ENCODE measurements around the gene BICD1. TPM values are rescaled to one million over a fixed set of nuclear protein-coding genes. Genes with fewer than 3 reads are reported as not detected.

Gene BICD1
- total and polyA plus RNA-seq, 9 donors, result 19.4 to 75.5 (median 60.2) TPM

- Histone ChIP-seq H3K9me3 (no peaks in the 10 kb centered on the region), H3K27ac (no peak overlapping the region), H3K27me3 (no peaks in the 10 kb centered on the region), H3K4me1 (ENCODE audit: insufficient read depth) (no peaks in the 10 kb centered on the region), H3K36me3 (no peaks in the 10 kb centered on the region), H3K4me3 (no peak overlapping the region)
- intact Hi-C loops (cut with DNase I), result no loop called here
- WGBS, 3 donors, result 72 to 78% (median 75%) methylated on average over 9 of the region's 9 CpGs
- DNase-seq, result no peak
- TF ChIP-seq POLR2A (IDR thresholded peaks at IDR 0.05), result no peak
- TF ChIP-seq EP300 (IDR thresholded peaks at IDR 0.05), result no peak
- no peak for TF ChIP-seq CTCF (IDR thresholded peaks at IDR 0.05)
Measured at GRCh38 chr12:32084017-32084688, 22.5 kb upstream of the BICD1 start.

- intact Hi-C loops (cut with DNase I), result no loop called here
- TF ChIP-seq POLR2A (IDR thresholded peaks at IDR 0.05), result no peak
- H3K36me3 ChIP-seq, result no peaks in the 10 kb centered on the region
- no peaks in the 10 kb centered on the region for H3K9me3 ChIP-seq
- DNase-seq, result no peak
- no peaks in the 10 kb centered on the region for H3K4me1 ChIP-seq (ENCODE audit: insufficient read depth)
- WGBS, 3 donors, result 96 to 99% (median 96%) methylated on average over 3 of the region's 3 CpGs
- H3K4me3 ChIP-seq, result no peak overlapping the region
- H3K27ac ChIP-seq, result no peak overlapping the region
- H3K27me3 ChIP-seq, result no peaks in the 10 kb centered on the region
Measured at GRCh38 chr12:32084753-32085152, 21.9 kb upstream of the BICD1 start.

- TF ChIP-seq EP300 (IDR thresholded peaks at IDR 0.05), result no peak
- no peaks in the 10 kb centered on the region for H3K4me1 ChIP-seq (ENCODE audit: insufficient read depth)
- no peak for DNase-seq
- 57 to 95% (median 84%) methylated on average over 5 of the region's 5 CpGs for WGBS, 3 donors
- no peak overlapping the region for H3K4me3 ChIP-seq
- H3K9me3 ChIP-seq, result no peaks in the 10 kb centered on the region
- H3K36me3 ChIP-seq, result no peaks in the 10 kb centered on the region
- H3K27me3 ChIP-seq, result no peaks in the 10 kb centered on the region
- no peak overlapping the region for H3K27ac ChIP-seq
- intact Hi-C loops (cut with DNase I), result no loop called here
Measured at GRCh38 chr12:32087306-32087705, 19.3 kb upstream of the BICD1 start.

GRCh38 chr12:32089156-32089555 lies 17.5 kb upstream of the BICD1 start:
- TF ChIP-seq CTCF (IDR thresholded peaks at IDR 0.05), result no peak
- TF ChIP-seq EP300 (IDR thresholded peaks at IDR 0.05), result no peak
- TF ChIP-seq POLR2A (IDR thresholded peaks at IDR 0.05), result no peak
- intact Hi-C loops (cut with DNase I), result loop anchor here in 1 of 4 donors (2.0 kb wide), 1 partner anchor 46 kb away; no protein-coding TSS in a partner anchor
- no peaks in the 10 kb centered on the region for H3K36me3 ChIP-seq
- no peak overlapping the region for H3K27ac ChIP-seq
- no peak for DNase-seq
- H3K27me3 ChIP-seq, result no peaks in the 10 kb centered on the region
- H3K4me1 ChIP-seq (ENCODE audit: insufficient read depth), result no peaks in the 10 kb centered on the region
- 75 to 88% (median 80%) methylated on average over 5 of the region's 5 CpGs for WGBS, 3 donors
- no peaks in the 10 kb centered on the region for H3K9me3 ChIP-seq
- H3K4me3 ChIP-seq, result no peak overlapping the region

- WGBS, 3 donors, result 93 to 95% (median 95%) methylated on average over 3 of the region's 3 CpGs
- no peak for DNase-seq
- H3K27ac ChIP-seq, result no peak overlapping the region
- H3K9me3 ChIP-seq, result no peaks in the 10 kb centered on the region
- no peak for TF ChIP-seq EP300 (IDR thresholded peaks at IDR 0.05)
- no peaks in the 10 kb centered on the region for H3K4me1 ChIP-seq (ENCODE audit: insufficient read depth)
- no peaks in the 10 kb centered on the region for H3K36me3 ChIP-seq
- H3K4me3 ChIP-seq, result no peak overlapping the region
- intact Hi-C loops (cut with DNase I), result loop anchor here in 1 of 4 donors (2.0 kb wide), 1 partner anchor 45 kb away; no protein-coding TSS in a partner anchor
- no peaks in the 10 kb centered on the region for H3K27me3 ChIP-seq
Measured at GRCh38 chr12:32089586-32089985, 17.1 kb upstream of the BICD1 start.

- Histone ChIP-seq H3K4me3 (no peak overlapping the region), H3K9me3 (no peaks in the 10 kb centered on the region), H3K4me1 (ENCODE audit: insufficient read depth) (no peaks in the 10 kb centered on the region), H3K36me3 (no peaks in the 10 kb centered on the region), H3K27ac (no peak overlapping the region), H3K27me3 (no peaks in the 10 kb centered on the region)
- DNase-seq, result no peak
- whole genome bisulfite sequencing, 3 donors, result 53 to 54% (median 54%) methylated on average over 1 of the region's 1 CpG
- intact Hi-C loops (cut with DNase I), result no loop called here
- TF ChIP-seq CTCF (IDR thresholded peaks at IDR 0.05), result no peak
Measured at GRCh38 chr12:32091696-32092095, 15.0 kb upstream of the BICD1 start.

Data from ovary (tissue), 9 donors.